GM12878 (cell line): ENCODE results near the gene TSPAN11. TPM values are rescaled to one million over a fixed set of nuclear protein-coding genes. Genes with fewer than 3 reads are reported as not detected.

Experiments used
- ATAC-seq: fragments of 200-7000 bp; cut with Tn5 transposase; 3 replicates; pipeline ENCODE4 v1.9.1; 2020; ENCODE audit warnings: mild to moderate bottlenecking, moderate library complexity
- BruUV-seq: library from RNA; stranded (reverse); fragments of 400-500 nt; replicated peaks from 2 replicates; lab custom pipeline; 2021; lab: Mats Ljungman, UMichigan
- CTCF ChIA-PET: fragments of 300-600 bp; sonication (Branson Sonifier 250); formaldehyde crosslinking; extraction: SDS; loops from one replicate; lab custom pipeline; 2021; ENCODE audit warnings: inconsistent platforms; lab: Yijun Ruan, JAX
- POLR2A ChIA-PET: fragments of 350-600 bp; formaldehyde crosslinking; extraction: SDS; loops from one replicate; lab custom pipeline; 2021; ENCODE audit warnings: inconsistent platforms; lab: Charles Lee
- RAD21 ChIA-PET: fragments of 300-600 bp; sonication (Branson Sonifier 250); formaldehyde crosslinking; loops from one replicate; lab custom pipeline; 2023; ENCODE audit warnings: antibody characterized with exemption; ENCODE audit not compliant: unreplicated experiment; lab: Charles Lee
- SMC1A ChIA-PET: fragments of 300-600 bp; sonication (Branson Sonifier 250); formaldehyde crosslinking; loops from one replicate; lab custom pipeline; 2023; ENCODE audit not compliant: unreplicated experiment, uncharacterized antibody; lab: Charles Lee
- DNase-seq: peaks from one replicate; pipeline ENCODE4 v3.0.0-alpha.2; 2011; ENCODE audit warnings: low read depth, low spot score
- FAIRE-seq: peaks from 3 replicates; lab custom pipeline; 2011; peaks lifted over from hg19 to GRCh38; lab: Jason Lieb, UNC
- H2AFZ ChIP-seq: 2 replicates; pipeline ENCODE4 v1.6.0; 2011; ENCODE audit warnings: low read depth, low read length, control low read depth; ENCODE audit not compliant: control insufficient read depth
- H3K27ac ChIP-seq: 2 replicates; pipeline ENCODE4 v1.5.1; 2011; ENCODE audit warnings: control low read depth; ENCODE audit not compliant: control insufficient read depth, insufficient read depth
- H3K27me3 ChIP-seq, 2 experiments: replicated peaks in 1 of 2; 2 replicates each; pipeline versions ENCODE4 v1.6.0 to v1.6.1; 2011; ENCODE audit warnings: low read length in 1 of 2; ENCODE audit not compliant: control insufficient read depth in 2 of 2, insufficient read depth in 2 of 2
- H3K36me3 ChIP-seq, 2 experiments: 2 replicates each; pipeline ENCODE4 v1.5.1; 2011; ENCODE audit warnings: low read length in 1 of 2; ENCODE audit not compliant: control insufficient read depth in 2 of 2, insufficient read depth in 2 of 2
- H3K4me1 ChIP-seq: 2 replicates; pipeline ENCODE4 v1.6.1; 2011; ENCODE audit warnings: mild to moderate bottlenecking, low read length, moderate library complexity, mixed read lengths; ENCODE audit not compliant: control insufficient read depth, insufficient read depth
- H3K4me2 ChIP-seq: 2 replicates; pipeline ENCODE4 v1.6.0; 2011; ENCODE audit warnings: control low read depth; ENCODE audit not compliant: control insufficient read depth, insufficient read depth
- H3K4me3 ChIP-seq: fragments of 200-600 bp; sonication (generic); 2 replicates; pipeline ENCODE4 v1.5.1; 2016
- H3K79me2 ChIP-seq: 2 replicates; pipeline ENCODE4 v1.6.0; 2011; ENCODE audit warnings: low read length; ENCODE audit not compliant: control insufficient read depth, insufficient read depth
- H3K9ac ChIP-seq: 2 replicates; pipeline ENCODE4 v1.8.0; 2011; ENCODE audit warnings: low read length, control low read depth, mixed read lengths; ENCODE audit not compliant: control insufficient read depth, insufficient read depth
- H3K9me3 ChIP-seq: replicated peaks from 3 replicates; pipeline ENCODE4 v1.5.1; 2011; ENCODE audit warnings: mild to moderate bottlenecking, low read length; ENCODE audit not compliant: control insufficient read depth, insufficient read depth
- H4K20me1 ChIP-seq: 2 replicates; pipeline ENCODE4 v1.6.0; 2011; ENCODE audit not compliant: control insufficient read depth, insufficient read depth
- CBX5 ChIP-seq: sonication (generic); IDR thresholded peaks from 2 replicates; pipeline ENCODE4 v1.6.1; 2016; ENCODE audit warnings: low read depth, moderate library complexity, mild to moderate bottlenecking, inconsistent platforms
- EP300 ChIP-seq, 2 experiments: fragments of 150-350 bp in 1 of 2; IDR thresholded peaks; 2 replicates each; pipeline ENCODE4 v1.6.1; 2011 to 2012; ENCODE audit warnings: low read depth in 2 of 2, low read length in 2 of 2, borderline replicate concordance in 1 of 2, improper control_type of control experiment in 1 of 2, inconsistent platforms in 1 of 2; ENCODE audit not compliant: control insufficient read depth in 1 of 2
- NRF1 ChIP-seq: conservative IDR thresholded peaks from 2 replicates; pipeline ENCODE4 v1.6.1; 2011; ENCODE audit warnings: mild to moderate bottlenecking, low read depth, low read length, improper control_type of control experiment
- SREBF1 ChIP-seq: IDR thresholded peaks from 2 replicates; pipeline ENCODE4 v1.6.1; 2012; ENCODE audit warnings: mild to moderate bottlenecking, low read length
- WRNIP1 ChIP-seq: IDR thresholded peaks from 2 replicates; pipeline ENCODE4 v1.6.1; 2011; ENCODE audit warnings: low read depth, low read length, improper control_type of control experiment, borderline replicate concordance
- ZNF207 ChIP-seq: fragments of 450-650 bp; IDR thresholded peaks from 2 replicates; pipeline ENCODE4 v1.6.1; 2014; ENCODE audit warnings: antibody characterized with exemption, mild to moderate bottlenecking, borderline replicate concordance
- WGBS: methylation state at CpG from one replicate; pipeline ENCODE4 v1.1.6; 2016; ENCODE audit warnings: low lambda C conversion rate; ENCODE audit not compliant: insufficient replicate concordance, insufficient coverage; ENCODE audit errors: missing lambda C conversion rate; 5-methylcytosine and 5-hydroxymethylcytosine counted together
- in situ Hi-C: fragments of 300-500 bp; cut with MboI; formaldehyde crosslinking; loops from 9 replicates; pipeline ENCODE4 v1.14.3; 2018; ENCODE audit warnings: mixed read lengths
- intact Hi-C: fragments of 100-400 bp; cut with micrococcal nuclease; formaldehyde crosslinking; loops from one replicate; pipeline ENCODE4 v1.14.2; 2022; ENCODE audit not compliant: unreplicated experiment
- polyA plus RNA-seq, 11 experiments: library from polyadenylated mRNA; depleted of rRNA in 4 of 11; unstranded in 6 of 11; stranded (reverse) in 5 of 11; fragments of >200 nt; fragmentation: Nextera tagmentation in 4 of 11; fragmentation: Illumina TruSeq in 1 of 11; extraction: Ambion mirVana in 4 of 11; extraction: Trizol in 1 of 11; gene quantifications; 1 replicate in 1 of 11; 2 replicates in 10 of 11; pipeline versions ENCODE4 v1.2.1 to v1.2.3, GENCODE V29; 2011 to 2016; ENCODE audit warnings: inconsistent platforms in 2 of 11, missing spikeins in 2 of 11, low read depth in 1 of 11
- total RNA-seq, 4 experiments: library from RNA; depleted of rRNA in 3 of 4; stranded (reverse); fragments of >200 nt in 3 of 4; fragmentation: Illumina TruSeq in 1 of 4; extraction: Trizol in 1 of 4; gene quantifications; 2 replicates each; pipeline versions ENCODE4 v1.2.1 to v1.2.3, GENCODE V29; 2013 to 2021
- TF ChIP-seq, protein P1 (sequence below): IDR thresholded peaks from 2 replicates; pipeline ENCODE4 v1.6.1; 2011; ENCODE audit warnings: low read depth, mild to moderate bottlenecking, low read length, moderate library complexity, borderline replicate concordance; ENCODE audit errors: extremely low read depth
- TF ChIP-seq, protein P2 (sequence below), 3 experiments: IDR thresholded peaks in 2 of 3; conservative IDR thresholded peaks in 1 of 3; 2 replicates each; pipeline ENCODE4 v1.5.1; 2011; ENCODE audit warnings: low read depth in 3 of 3, low read length in 3 of 3, mild to moderate bottlenecking in 3 of 3, control low read depth in 2 of 3, moderate library complexity in 2 of 3, inconsistent platforms in 1 of 3, mixed read lengths in 1 of 3; ENCODE audit not compliant: control insufficient read depth in 2 of 3, insufficient read depth in 1 of 3; ENCODE audit errors: extremely low read depth in 1 of 3
- TF ChIP-seq, protein P3 (sequence below): fragments of 450-650 bp; IDR thresholded peaks from 2 replicates; pipeline ENCODE4 v1.6.1; 2016; ENCODE audit warnings: mild to moderate bottlenecking, moderate library complexity, borderline replicate concordance
- TF ChIP-seq, protein P4 (sequence below): fragments of 450-650 bp; IDR thresholded peaks from 2 replicates; pipeline ENCODE4 v1.6.1; 2017; ENCODE audit warnings: mild to moderate bottlenecking, moderate library complexity

Gene TSPAN11
- total and polyA plus RNA-seq, 10 of the 15 experiments (the other 5 are each of a cell fraction or from before 2014, with no cell fraction given) = under 0.01 to 0.27 (median 0.04) TPM; not detected in 6

DNA sequence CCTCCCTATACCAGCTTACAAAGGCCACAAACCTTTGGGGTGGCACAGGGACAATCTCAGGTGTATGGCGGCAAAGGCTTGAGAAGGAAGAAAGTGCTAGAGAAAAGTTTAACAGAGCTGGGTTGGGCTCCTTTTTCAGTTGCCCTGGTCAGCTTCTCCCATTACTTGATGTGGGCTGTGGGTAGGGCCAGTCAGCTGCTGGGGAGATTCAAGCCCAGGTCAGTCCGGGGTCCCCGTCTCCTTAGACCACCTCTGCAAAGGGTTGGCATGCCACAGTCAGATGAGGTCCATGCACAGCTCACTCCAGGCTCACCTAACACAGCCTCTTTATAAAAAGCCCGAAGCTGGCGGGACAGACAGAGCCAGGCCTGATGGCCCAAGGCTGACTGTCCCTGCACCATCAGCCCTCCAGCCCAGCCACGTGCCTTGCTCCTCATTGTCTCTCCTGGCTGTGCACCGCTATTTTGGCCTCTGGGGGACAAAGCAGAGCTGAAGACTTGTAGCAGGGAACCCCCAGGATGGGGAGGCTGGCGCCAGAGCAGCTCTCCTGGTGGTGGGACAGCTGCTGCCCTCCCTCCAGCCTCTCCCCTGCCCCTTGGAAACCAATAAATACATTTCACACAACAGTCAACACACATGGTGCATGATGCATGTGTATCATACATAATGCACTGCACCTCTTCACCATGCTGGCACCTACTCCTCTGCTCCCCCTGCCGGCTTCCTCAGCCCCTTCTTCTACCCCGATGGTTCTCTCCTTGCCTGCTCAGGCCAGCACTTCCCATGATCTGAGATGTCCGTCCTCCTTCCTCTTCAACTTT is 85.4 kb downstream of the TSPAN11 start:
- WGBS = 38% methylated on average over 11 of the region's 11 CpGs
- no peak overlapping the region for H2AFZ ChIP-seq
- TF ChIP-seq, protein P1, sequence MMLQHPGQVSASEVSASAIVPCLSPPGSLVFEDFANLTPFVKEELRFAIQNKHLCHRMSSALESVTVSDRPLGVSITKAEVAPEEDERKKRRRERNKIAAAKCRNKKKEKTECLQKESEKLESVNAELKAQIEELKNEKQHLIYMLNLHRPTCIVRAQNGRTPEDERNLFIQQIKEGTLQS = no peak
- TF ChIP-seq CBX5 (no peak), SREBF1 (no peak), WRNIP1 (no peak), NRF1 (no peak), EP300 (IDR thresholded peaks at IDR 0.05; ENCODE audit: borderline replicate concordance in 1 of 2, control insufficient read depth in 1 of 2, low read depth in 2 of 2, low read length in 2 of 2) (no peak), ZNF207 (no peak)
- TF ChIP-seq, protein P2, sequence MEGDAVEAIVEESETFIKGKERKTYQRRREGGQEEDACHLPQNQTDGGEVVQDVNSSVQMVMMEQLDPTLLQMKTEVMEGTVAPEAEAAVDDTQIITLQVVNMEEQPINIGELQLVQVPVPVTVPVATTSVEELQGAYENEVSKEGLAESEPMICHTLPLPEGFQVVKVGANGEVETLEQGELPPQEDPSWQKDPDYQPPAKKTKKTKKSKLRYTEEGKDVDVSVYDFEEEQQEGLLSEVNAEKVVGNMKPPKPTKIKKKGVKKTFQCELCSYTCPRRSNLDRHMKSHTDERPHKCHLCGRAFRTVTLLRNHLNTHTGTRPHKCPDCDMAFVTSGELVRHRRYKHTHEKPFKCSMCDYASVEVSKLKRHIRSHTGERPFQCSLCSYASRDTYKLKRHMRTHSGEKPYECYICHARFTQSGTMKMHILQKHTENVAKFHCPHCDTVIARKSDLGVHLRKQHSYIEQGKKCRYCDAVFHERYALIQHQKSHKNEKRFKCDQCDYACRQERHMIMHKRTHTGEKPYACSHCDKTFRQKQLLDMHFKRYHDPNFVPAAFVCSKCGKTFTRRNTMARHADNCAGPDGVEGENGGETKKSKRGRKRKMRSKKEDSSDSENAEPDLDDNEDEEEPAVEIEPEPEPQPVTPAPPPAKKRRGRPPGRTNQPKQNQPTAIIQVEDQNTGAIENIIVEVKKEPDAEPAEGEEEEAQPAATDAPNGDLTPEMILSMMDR (IDR thresholded peaks at IDR 0.05 in 2 of 3, conservative IDR thresholded peaks at IDR 0.05 in 1 of 3; ENCODE audit: control insufficient read depth in 2 of 3, extremely low read depth in 1 of 3, insufficient read depth in 1 of 3, low read depth in 3 of 3, low read length in 3 of 3) = peak; percentile 26 to 45 (median 39); a peak in 4 of 6 replicates
- TF ChIP-seq, protein P3, sequence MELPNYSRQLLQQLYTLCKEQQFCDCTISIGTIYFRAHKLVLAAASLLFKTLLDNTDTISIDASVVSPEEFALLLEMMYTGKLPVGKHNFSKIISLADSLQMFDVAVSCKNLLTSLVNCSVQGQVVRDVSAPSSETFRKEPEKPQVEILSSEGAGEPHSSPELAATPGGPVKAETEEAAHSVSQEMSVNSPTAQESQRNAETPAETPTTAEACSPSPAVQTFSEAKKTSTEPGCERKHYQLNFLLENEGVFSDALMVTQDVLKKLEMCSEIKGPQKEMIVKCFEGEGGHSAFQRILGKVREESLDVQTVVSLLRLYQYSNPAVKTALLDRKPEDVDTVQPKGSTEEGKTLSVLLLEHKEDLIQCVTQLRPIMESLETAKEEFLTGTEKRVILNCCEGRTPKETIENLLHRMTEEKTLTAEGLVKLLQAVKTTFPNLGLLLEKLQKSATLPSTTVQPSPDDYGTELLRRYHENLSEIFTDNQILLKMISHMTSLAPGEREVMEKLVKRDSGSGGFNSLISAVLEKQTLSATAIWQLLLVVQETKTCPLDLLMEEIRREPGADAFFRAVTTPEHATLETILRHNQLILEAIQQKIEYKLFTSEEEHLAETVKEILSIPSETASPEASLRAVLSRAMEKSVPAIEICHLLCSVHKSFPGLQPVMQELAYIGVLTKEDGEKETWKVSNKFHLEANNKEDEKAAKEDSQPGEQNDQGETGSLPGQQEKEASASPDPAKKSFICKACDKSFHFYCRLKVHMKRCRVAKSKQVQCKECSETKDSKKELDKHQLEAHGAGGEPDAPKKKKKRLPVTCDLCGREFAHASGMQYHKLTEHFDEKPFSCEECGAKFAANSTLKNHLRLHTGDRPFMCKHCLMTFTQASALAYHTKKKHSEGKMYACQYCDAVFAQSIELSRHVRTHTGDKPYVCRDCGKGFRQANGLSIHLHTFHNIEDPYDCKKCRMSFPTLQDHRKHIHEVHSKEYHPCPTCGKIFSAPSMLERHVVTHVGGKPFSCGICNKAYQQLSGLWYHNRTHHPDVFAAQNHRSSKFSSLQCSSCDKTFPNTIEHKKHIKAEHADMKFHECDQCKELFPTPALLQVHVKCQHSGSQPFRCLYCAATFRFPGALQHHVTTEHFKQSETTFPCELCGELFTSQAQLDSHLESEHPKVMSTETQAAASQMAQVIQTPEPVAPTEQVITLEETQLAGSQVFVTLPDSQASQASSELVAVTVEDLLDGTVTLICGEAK = no peak
- TF ChIP-seq, protein P4, sequence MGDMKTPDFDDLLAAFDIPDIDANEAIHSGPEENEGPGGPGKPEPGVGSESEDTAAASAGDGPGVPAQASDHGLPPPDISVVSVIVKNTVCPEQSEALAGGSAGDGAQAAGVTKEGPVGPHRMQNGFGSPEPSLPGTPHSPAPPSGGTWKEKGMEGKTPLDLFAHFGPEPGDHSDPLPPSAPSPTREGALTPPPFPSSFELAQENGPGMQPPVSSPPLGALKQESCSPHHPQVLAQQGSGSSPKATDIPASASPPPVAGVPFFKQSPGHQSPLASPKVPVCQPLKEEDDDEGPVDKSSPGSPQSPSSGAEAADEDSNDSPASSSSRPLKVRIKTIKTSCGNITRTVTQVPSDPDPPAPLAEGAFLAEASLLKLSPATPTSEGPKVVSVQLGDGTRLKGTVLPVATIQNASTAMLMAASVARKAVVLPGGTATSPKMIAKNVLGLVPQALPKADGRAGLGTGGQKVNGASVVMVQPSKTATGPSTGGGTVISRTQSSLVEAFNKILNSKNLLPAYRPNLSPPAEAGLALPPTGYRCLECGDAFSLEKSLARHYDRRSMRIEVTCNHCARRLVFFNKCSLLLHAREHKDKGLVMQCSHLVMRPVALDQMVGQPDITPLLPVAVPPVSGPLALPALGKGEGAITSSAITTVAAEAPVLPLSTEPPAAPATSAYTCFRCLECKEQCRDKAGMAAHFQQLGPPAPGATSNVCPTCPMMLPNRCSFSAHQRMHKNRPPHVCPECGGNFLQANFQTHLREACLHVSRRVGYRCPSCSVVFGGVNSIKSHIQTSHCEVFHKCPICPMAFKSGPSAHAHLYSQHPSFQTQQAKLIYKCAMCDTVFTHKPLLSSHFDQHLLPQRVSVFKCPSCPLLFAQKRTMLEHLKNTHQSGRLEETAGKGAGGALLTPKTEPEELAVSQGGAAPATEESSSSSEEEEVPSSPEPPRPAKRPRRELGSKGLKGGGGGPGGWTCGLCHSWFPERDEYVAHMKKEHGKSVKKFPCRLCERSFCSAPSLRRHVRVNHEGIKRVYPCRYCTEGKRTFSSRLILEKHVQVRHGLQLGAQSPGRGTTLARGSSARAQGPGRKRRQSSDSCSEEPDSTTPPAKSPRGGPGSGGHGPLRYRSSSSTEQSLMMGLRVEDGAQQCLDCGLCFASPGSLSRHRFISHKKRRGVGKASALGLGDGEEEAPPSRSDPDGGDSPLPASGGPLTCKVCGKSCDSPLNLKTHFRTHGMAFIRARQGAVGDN = no peak

More for the DNA sequence above, 85.4 kb downstream of the TSPAN11 start:
- H3K4me2 ChIP-seq = no peak overlapping the region
- in situ Hi-C loops (no loop called here), intact Hi-C loops (loop anchor here (1.0 kb wide), 1 partner anchor 165 kb away; no protein-coding TSS in a partner anchor)
- ChIA-PET SMC1A (interaction anchor here (0.8 to 1.8 kb wide), 6 partner anchors 11 to 260 kb away, joined by 3 to 10 read pairs (median 3); no protein-coding TSS in a partner anchor), RAD21 (interaction anchor here (1.0 to 1.8 kb wide), 4 partner anchors 11 to 165 kb away, joined by 3 to 5 read pairs (median 4); no protein-coding TSS in a partner anchor), CTCF (interaction anchor here (0.7 to 3.3 kb wide), 8 partner anchors 12 to 164 kb away, joined by 3 to 31 read pairs (median 4); no protein-coding TSS in a partner anchor), POLR2A (no interaction called here)
- no peaks in the 10 kb centered on the region for H3K9me3 ChIP-seq
- no peak for DNase-seq
- no peaks in the 10 kb centered on the region for H3K27me3 ChIP-seq
- H3K36me3 ChIP-seq = no peaks in the 10 kb centered on the region
- peak; percentile 95 for ATAC-seq
- H3K27ac ChIP-seq = no peak overlapping the region
- H3K4me3 ChIP-seq = no peak overlapping the region
- no peaks in the 10 kb centered on the region for H3K79me2 ChIP-seq
- no peak for FAIRE-seq
- no peaks in the 10 kb centered on the region for H4K20me1 ChIP-seq
- no peak overlapping the region for H3K9ac ChIP-seq
- H3K4me1 ChIP-seq = no peaks in the 10 kb centered on the region
- BruUV-seq = no TSS peak
